ENCODE data around the gene CCDC178.

CCDC178 gene

GRCh38 chr18:32911660-32912284 lies 528.7 kb downstream of the CCDC178 start:
- H3K4me3 ChIP-seq (ENCODE audit: low read length) = no peak overlapping the region
- TF ChIP-seq EZH2phosphoT487 (IDR thresholded peaks at IDR 0.05; ENCODE audit: borderline replicate concordance, low read length) = no peak
- no peak for TF ChIP-seq CTCF (IDR thresholded peaks at IDR 0.05; ENCODE audit: low read depth, low read length, poor library complexity, severe bottlenecking)
- no peak overlapping the region for H3K27ac ChIP-seq (ENCODE audit: low read depth, low read length)
- H3K79me2 ChIP-seq (ENCODE audit: control insufficient read depth, low read length) = no peaks in the 10 kb centered on the region
- no peaks in the 10 kb centered on the region for H3K36me3 ChIP-seq (ENCODE audit: control insufficient read depth, low read length)
- H3K4me2 ChIP-seq (ENCODE audit: low read length) = no peak overlapping the region
- H4K20me1 ChIP-seq (ENCODE audit: control insufficient read depth, insufficient read depth, low read depth, low read length) = no peaks in the 10 kb centered on the region
- peaks cover 44% of the 10 kb centered on the region for H3K4me1 ChIP-seq (ENCODE audit: control insufficient read depth, low read length)
- no peaks in the 10 kb centered on the region for H3K27me3 ChIP-seq (ENCODE audit: control insufficient read depth, low read length)
- H3F3A ChIP-seq (ENCODE audit: control insufficient read depth, insufficient read depth) = no peaks in the 10 kb centered on the region
- H3K9me2 ChIP-seq (replicated peaks; ENCODE audit: control insufficient read depth, low read length) = no peaks in the 10 kb centered on the region
- H3K9me3 ChIP-seq (ENCODE audit: control insufficient read depth, insufficient read depth, low read length) = no peaks in the 10 kb centered on the region

- H3K27me3 ChIP-seq (ENCODE audit: control insufficient read depth, low read length) = no peaks in the 10 kb centered on the region
- H3K36me3 ChIP-seq (ENCODE audit: control insufficient read depth, low read length) = no peaks in the 10 kb centered on the region
- no peak overlapping the region; the same call in 1 of the 2 replicates for H3K27ac ChIP-seq (ENCODE audit: low read depth, low read length)
- H3K9me3 ChIP-seq (ENCODE audit: control insufficient read depth, insufficient read depth, low read length) = no peaks in the 10 kb centered on the region
- no peaks in the 10 kb centered on the region for H4K20me1 ChIP-seq (ENCODE audit: control insufficient read depth, insufficient read depth, low read depth, low read length)
- H3K9me2 ChIP-seq (replicated peaks; ENCODE audit: control insufficient read depth, low read length) = no peaks in the 10 kb centered on the region
- no peaks in the 10 kb centered on the region for H3F3A ChIP-seq (ENCODE audit: control insufficient read depth, insufficient read depth)
- TF ChIP-seq EZH2phosphoT487 (IDR thresholded peaks at IDR 0.05; ENCODE audit: borderline replicate concordance, low read length) (no peak), CTCF (IDR thresholded peaks at IDR 0.05; ENCODE audit: low read depth, low read length, poor library complexity, severe bottlenecking) (no peak)
- H3K4me3 ChIP-seq (ENCODE audit: low read length) = peak overlapping the region; percentile 16; the same call in 1 of the 2 replicates
- peaks cover 48% of the 10 kb centered on the region for H3K4me1 ChIP-seq (ENCODE audit: control insufficient read depth, low read length)
- H3K4me2 ChIP-seq (ENCODE audit: low read length) = peak overlapping the region; percentile 68
- no peaks in the 10 kb centered on the region for H3K79me2 ChIP-seq (ENCODE audit: control insufficient read depth, low read length)
These were observed 529.7 kb downstream of the CCDC178 start for GRCh38 chr18:32910694-32911296.

GRCh38 chr18:32909798-32910561 lies 530.5 kb downstream of the CCDC178 start:
- Histone ChIP-seq H3K27me3 (ENCODE audit: control insufficient read depth, low read length) (no peaks in the 10 kb centered on the region), H3K9me2 (replicated peaks; ENCODE audit: control insufficient read depth, low read length) (no peaks in the 10 kb centered on the region), H3K36me3 (ENCODE audit: control insufficient read depth, low read length) (no peaks in the 10 kb centered on the region), H4K20me1 (ENCODE audit: control insufficient read depth, insufficient read depth, low read depth, low read length) (no peaks in the 10 kb centered on the region), H3K9me3 (ENCODE audit: control insufficient read depth, insufficient read depth, low read length) (no peaks in the 10 kb centered on the region), H3K4me2 (ENCODE audit: low read length) (peak overlapping the region; percentile 68), H3K4me3 (ENCODE audit: low read length) (peak overlapping the region; percentile 48), H3K4me1 (ENCODE audit: control insufficient read depth, low read length) (peaks cover 43% of the 10 kb centered on the region), H3K79me2 (ENCODE audit: control insufficient read depth, low read length) (no peaks in the 10 kb centered on the region), H3K27ac (ENCODE audit: low read depth, low read length) (peak overlapping the region; percentile 37), H3F3A (ENCODE audit: control insufficient read depth, insufficient read depth) (no peaks in the 10 kb centered on the region)
- TF ChIP-seq EZH2phosphoT487 (IDR thresholded peaks at IDR 0.05; ENCODE audit: borderline replicate concordance, low read length) (no peak), CTCF (IDR thresholded peaks at IDR 0.05; ENCODE audit: low read depth, low read length, poor library complexity, severe bottlenecking) (no peak)
